GM19351 (cell line): Measurements from ENCODE around the gene APAF1.
"Not testable (repeated sequence)": the region's sequence is repeated elsewhere in the genome, so short reads cannot be mapped to it uniquely, and the experiment has no call there.

Source experiments
- ATAC-seq: cut with Tn5 transposase; IDR thresholded peaks from one replicate; pipeline ENCODE4 v1.9.1; 2021; ENCODE audit warnings: mild to moderate bottlenecking, moderate library complexity; ENCODE audit not compliant: unreplicated experiment

APAF1 gene

DNA sequence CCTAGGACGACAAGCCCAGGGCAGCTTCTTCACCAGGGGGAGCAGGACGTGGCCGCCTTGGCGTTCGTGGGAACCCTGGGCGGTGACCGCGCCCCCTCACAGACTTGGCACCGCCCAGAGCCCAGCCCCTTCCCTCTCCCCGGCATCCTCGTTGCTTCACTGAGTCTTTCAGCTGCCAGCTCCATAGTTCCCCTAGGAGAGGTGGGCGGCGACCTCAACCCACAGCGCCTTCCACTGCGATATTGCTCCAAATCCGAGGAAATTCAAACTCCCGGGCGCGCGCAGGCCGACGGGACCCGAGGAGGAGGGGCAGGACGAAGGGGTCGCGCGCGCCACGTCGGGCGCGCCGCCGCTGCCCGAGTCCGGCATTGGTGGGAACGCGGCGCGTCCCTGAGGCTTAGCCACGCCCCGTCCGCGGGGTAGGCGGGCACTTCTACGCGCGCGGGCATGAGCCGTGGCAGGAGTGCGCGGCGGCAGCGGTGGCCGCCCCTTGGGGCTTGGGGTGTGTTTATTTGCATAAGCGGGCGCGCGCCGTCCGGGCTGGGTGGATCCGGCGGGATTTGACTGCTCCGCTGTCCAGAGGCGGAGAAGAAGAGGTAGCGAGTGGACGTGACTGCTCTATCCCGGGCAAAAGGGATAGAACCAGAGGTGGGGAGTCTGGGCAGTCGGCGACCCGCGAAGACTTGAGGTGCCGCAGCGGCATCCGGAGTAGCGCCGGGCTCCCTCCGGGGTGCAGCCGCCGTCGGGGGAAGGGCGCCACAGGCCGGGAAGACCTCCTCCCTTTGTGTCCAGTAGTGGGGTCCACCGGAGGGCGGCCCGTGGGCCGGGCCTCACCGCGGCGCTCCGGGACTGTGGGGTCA is at the start of gene APAF1, which contains the start of gene IKBIP:
Gene APAF1, plus strand, starts transcription at position 579 of the 860 bp plus-strand sequence. CDS start 3,070 bp downstream, outside the sequence.
Gene IKBIP, minus strand, starts transcription at position 77 of the 860 bp plus-strand sequence. CDS start 87 bp downstream, outside the sequence.
- ATAC-seq, result peak; percentile 82

DNA sequence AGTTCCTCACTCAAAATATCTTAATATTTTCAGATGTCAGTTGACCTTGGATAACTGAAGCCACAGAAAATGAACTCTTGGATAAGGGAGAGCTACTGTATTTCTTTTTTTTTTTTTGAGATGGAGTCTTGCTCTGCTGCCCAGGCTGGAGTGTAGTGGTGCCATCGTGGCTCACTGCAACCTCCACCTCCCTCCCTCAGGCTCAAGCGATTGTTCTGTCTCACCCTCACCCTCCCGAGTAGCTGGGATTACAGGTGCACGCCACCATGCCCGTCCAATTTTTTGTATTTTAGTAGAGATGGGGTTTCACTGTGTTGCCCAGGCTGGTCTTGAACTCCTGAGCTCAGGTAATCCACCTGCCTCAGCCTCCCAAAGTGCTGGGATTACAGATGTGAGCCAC is 47.8 kb upstream of the APAF1 start:
- ATAC-seq, result not testable (repeated sequence)

GRCh38 chr12:98601924-98602323 is 43.2 kb upstream of the APAF1 start:
- ATAC-seq, result no peak

- no peak for ATAC-seq
Measured at GRCh38 chr12:98606359-98606988, 38.6 kb upstream of the APAF1 start.

DNA sequence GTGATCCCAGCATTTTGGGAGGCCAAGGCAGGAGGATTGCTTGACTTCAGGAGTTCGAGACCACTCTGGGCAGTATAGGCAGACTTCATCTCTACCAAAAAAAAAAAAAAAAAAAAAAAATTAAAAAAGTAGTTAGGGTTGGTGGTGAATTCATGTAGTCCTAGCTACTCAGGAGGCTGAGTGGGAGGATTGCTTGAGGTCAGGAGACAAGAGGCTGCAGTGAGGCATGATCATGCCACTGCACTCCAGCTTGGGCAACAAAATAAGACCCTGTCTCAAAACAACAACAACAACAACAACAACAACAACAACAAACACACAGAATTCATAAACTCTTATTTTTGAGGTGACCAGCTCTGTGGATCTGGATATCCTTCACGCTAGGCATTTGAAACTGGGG is 34.5 kb upstream of the APAF1 start:
- no peak for ATAC-seq

GRCh38 chr12:98612696-98613334 is 32.3 kb upstream of the APAF1 start:
- ATAC-seq, result peak; percentile 90

GRCh38 chr12:98618952-98619351 is 26.1 kb upstream of the APAF1 start:
- ATAC-seq, result no peak

GRCh38 chr12:98635657-98636323 is 9.3 kb upstream of the APAF1 start:
- ATAC-seq, result peak; percentile 96

DNA sequence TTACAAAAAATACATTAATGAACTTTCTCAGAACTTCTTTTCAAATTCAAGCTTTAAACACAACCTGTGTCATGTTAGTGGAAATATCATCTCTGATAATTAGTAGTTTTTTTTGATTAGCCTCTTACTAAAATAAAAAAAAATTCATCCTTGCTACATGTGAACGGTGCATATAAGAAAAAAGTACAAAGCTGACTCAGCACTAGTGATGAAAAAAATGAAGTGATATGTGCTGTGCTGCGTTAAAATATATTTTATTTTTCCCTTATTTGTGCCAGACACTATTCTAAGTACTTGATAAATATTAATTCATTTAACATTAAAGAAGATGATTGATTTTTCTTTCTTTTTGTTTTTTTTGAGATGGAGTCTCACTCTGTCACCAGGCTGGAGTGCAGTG is 8.0 kb upstream of the APAF1 start:
- no peak for ATAC-seq

DNA sequence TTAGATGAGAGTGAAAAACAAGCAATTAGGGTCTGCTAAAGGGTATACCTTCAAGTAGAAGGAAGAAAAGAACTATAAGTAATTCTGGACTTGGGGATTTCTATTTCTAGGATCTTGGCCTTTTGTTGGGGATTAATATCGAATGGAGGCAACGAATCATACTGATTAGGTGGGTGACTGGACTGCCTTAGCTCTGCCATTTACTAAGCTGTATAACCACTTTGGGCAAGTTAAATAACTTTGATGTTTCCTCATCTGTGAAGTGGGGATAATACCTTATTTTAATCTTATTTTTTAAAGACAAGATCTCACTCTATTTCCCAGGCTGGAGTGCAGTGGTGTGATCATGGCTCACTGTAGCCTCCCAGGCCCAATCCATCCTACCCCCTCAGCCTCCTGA is 7.1 kb upstream of the APAF1 start:
- ATAC-seq, result no peak

DNA sequence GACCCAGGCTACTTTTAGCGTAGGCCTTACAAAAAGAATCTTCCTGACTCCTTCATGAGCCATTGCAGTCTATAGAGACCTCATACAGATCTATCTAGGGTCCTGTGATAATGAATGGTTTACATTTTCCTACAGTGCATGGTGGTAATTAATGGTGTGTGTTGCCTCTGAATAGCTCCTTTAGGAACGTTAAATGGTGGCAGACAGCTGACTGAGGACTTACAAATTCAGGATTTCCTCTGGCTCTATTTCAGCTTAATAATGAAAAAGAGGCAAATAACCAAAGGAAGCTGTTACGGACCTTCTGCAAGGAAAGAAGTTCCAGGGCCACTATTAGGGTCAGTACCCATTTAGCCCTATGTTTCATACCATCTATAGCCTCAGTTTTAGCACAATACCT is 5.6 kb upstream of the APAF1 start:
- no peak for ATAC-seq

DNA sequence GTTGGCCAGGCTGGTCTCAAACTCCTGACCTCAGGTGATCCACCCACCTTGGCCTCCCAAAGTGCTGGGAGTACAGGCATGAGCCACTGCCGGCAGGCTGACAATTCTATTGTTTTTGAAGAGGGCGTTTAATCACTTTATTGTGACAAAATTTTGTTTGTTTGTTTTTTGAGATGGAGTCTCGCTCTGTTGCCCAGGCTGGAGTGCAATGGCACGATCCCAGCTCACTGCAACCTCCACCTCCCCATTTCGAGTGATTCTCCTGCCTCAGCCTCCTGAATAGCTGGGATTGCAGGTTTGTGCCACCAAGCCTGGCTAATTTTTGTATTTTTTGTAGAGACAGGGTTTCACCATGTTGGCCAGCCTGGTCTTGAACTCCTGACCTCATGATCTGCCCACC is 2.3 kb upstream of the APAF1 start:
- ATAC-seq, result not testable (repeated sequence)

- ATAC-seq, result peak; percentile 20
Measured at GRCh38 chr12:98644433-98644711, 718 bp upstream of the APAF1 start.

- ATAC-seq, result peak; percentile 0
Measured at GRCh38 chr12:98645572-98646067, 530 bp downstream of the APAF1 start.

- no peak for ATAC-seq
Measured at GRCh38 chr12:98646294-98647090, 1.4 kb downstream of the APAF1 start.

DNA sequence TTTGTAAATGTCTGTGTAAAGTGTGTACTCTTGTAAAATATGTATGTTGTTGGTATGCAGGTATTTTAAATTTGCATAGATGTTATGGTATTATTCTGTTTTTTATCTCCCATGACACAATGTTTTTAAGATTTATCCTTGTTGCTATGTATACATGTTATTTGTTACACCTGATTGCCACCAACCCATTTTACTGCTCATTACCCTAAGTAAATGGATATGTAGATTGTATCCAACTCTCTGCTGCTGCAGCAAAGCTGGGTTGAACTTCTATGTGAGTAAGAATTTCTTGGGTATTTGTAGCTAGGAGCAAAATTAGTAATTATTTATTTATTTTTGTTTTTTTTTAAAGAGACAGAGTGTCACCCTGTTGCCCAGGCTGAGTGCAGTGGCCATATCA is 6.2 kb downstream of the APAF1 start:
- ATAC-seq, result no peak

- peak; percentile 49 for ATAC-seq
Measured at GRCh38 chr12:98653866-98654493, 8.9 kb downstream of the APAF1 start.

DNA sequence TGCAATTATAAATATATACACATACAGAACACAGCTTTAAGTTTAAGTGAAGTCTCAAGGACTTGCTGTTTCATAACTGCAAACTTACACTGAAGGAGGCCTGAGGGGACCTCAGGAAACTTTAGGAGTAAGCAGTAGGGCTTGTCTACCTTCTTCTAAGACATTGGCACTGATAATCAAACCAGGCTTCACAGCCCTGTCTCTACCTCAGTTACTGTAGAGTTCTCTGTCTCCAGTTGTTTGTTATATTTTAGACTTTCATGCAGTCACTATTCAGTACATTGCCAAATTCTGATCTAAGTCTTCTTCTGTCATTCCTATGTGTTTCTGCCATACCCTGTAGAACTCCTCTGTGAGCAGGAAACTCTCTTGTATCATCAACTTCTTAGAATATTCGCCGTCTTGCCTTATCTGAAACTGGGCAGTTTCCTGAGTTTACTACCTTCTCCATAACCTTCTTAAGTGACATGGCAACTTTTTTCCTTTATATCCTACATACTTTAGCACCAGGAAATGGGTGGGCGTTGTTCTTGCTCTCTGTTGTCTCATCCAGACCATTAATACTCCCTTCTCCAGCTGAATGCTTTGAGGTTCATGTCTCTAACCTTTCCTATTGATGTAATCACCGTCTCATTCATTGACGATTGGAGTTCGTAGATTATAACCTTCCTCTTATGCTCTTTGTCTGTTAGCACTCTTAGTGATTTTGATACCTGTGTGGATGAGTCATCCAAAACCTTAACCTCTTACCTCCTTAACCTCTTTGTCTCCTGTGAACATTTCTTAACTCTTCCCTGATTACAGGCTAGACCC is 11.4 kb downstream of the APAF1 start:
- ATAC-seq, result no peak

DNA sequence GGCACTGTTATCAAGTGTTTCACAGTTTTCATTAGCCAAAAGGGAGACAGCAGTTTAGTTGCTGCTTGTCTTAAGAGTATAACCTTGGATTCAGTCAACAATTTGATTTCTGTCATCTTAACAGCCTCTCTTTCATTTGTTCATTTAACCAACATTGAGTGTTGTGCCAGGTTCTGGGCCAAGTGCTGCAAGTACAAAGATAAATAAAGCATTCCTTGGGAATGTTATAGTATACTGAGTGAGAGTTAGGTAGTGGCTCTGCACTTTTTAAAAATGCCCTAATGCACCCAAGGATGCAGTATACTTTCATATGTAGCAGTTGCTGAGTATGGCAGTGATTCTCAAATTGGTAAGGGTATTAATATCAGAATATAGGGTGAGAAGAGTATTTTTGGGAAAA is 15.4 kb downstream of the APAF1 start:
- ATAC-seq, result no peak
